NCI-H69 (cell line): ENCODE results near the gene MORN5.

ENCODE experiments used
- DNase-seq: peaks from one replicate; lab custom pipeline; 2025; lab: John Stamatoyannopoulos, UW

MORN5 gene

GRCh38 chr9:122124528-122124927, 35.2 kb upstream of the MORN5 start:
- no peak for DNase-seq

GRCh38 chr9:122125158-122125508, 34.6 kb upstream of the MORN5 start:
- DNase-seq, result peak; percentile 70

GRCh38 chr9:122125509-122126330, 34.0 kb upstream of the MORN5 start:
- no peak for DNase-seq

- DNase-seq, result no peak
These were observed 33.1 kb upstream of the MORN5 start for GRCh38 chr9:122126331-122127261.

GRCh38 chr9:122127396-122127798, 32.3 kb upstream of the MORN5 start:
- no peak for DNase-seq

- no peak for DNase-seq
These were observed 31.4 kb upstream of the MORN5 start for GRCh38 chr9:122128007-122128968.

- no peak for DNase-seq
These were observed 30.8 kb upstream of the MORN5 start for GRCh38 chr9:122128969-122129343.

GRCh38 chr9:122129969-122130368, 29.7 kb upstream of the MORN5 start:
- DNase-seq, result no peak

- no peak for DNase-seq
These were observed 28.9 kb upstream of the MORN5 start for GRCh38 chr9:122130837-122131236.

- peak; percentile 91 for DNase-seq
These were observed 28.2 kb upstream of the MORN5 start for GRCh38 chr9:122131401-122132001.

- DNase-seq, result no peak
These were observed 27.2 kb upstream of the MORN5 start for GRCh38 chr9:122132539-122132938.

- DNase-seq, result peak; percentile 39
These were observed 26.3 kb upstream of the MORN5 start for GRCh38 chr9:122133263-122133983.

GRCh38 chr9:122133984-122134535, 25.6 kb upstream of the MORN5 start:
- no peak for DNase-seq

- DNase-seq, result peak; percentile 65
These were observed 24.7 kb upstream of the MORN5 start for GRCh38 chr9:122134822-122135528.

- DNase-seq, result no peak
These were observed 24.2 kb upstream of the MORN5 start for GRCh38 chr9:122135529-122135859.

GRCh38 chr9:122138560-122139268, 21.0 kb upstream of the MORN5 start:
- no peak for DNase-seq

GRCh38 chr9:122140368-122141193, 19.1 kb upstream of the MORN5 start:
- DNase-seq, result no peak

- DNase-seq, result no peak
These were observed 18.0 kb upstream of the MORN5 start for GRCh38 chr9:122141671-122142070.
